ENCODE data around the gene TBC1D5. TPM values are rescaled to one million over a fixed set of nuclear protein-coding genes. Genes with fewer than 3 reads are reported as not detected.

The TBC1D5 gene
- polyA plus RNA-seq, 2 of the 4 experiments (the other 2 are of a cell fraction) = 36.7 to 72.2 TPM

DNA sequence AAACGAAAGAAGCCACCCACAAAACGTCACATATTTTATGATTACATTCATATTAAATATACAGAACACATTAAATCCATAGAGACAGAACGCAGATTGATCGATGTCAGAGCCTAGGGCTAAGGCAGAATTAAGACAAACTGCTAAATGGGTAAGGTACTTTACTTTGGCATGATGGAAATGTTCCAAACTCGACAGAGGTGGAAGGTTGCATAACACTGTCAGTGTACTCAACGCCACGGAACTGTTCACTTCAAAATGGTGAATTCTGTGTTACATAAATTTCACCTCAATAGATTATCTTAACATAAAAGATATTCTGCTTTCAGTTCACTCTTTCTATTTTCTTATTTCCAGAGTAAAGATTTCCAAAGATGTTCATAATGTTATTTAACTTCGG lies 158.4 kb downstream of the TBC1D5 start:
- no peak for FAIRE-seq
- POLR2A ChIA-PET = no interaction called here
- 89% methylated on average over 8 of the region's 8 CpGs for WGBS (ENCODE audit: missing lambda C conversion rate)

DNA sequence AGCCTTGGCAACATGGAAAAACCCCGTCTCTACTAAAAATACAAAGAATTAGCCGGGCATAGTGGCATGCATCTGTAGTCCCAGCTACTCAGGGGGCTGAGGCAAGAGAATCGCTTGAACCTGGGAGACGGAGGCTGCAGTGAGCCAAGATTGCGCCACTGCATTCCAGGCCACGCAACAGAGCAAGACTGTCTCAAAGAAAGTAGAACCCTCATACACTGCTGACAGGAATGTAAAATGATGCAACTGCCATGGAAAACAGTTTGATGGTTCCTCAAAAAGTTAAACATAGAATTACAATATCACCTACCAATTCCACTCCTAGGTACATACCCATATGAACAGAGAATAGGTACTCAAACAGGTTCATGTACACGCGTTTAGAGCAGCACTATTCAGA lies 158.9 kb downstream of the TBC1D5 start:
- CTCF ChIA-PET = no interaction called here
- Histone ChIP-seq H3K9me3 (no peaks in the 10 kb centered on the region), H3K27ac (no peak overlapping the region), H3K4me1 (peaks cover 43% of the 10 kb centered on the region), H3K4me3 (no peak overlapping the region), H3K4me2 (no peak overlapping the region)
- ATAC-seq = no peak
- DNase-seq (ENCODE audit: low read depth in 1 of 2, low spot score in 1 of 2) = no peak
- FAIRE-seq = no peak
- TF ChIP-seq CBX8 (IDR thresholded peaks at IDR 0.05) (no peak), EHF (CRISPR knock-in tag; IDR thresholded peaks at IDR 0.05) (no peak), CHD4 (IDR thresholded peaks at IDR 0.05; ENCODE audit: borderline replicate concordance) (no peak), HEYL (CRISPR knock-in tag; IDR thresholded peaks at IDR 0.05) (no peak)
- POLR2A ChIA-PET = no interaction called here
- 90% methylated on average over 8 of the region's 8 CpGs for WGBS (ENCODE audit: missing lambda C conversion rate)

More for the DNA sequence above, 158.4 kb downstream of the TBC1D5 start:
- Histone ChIP-seq H3K9me3 (peaks cover 3% of the 10 kb centered on the region; the same call in 1 of the 3 replicates), H3K27ac (no peak overlapping the region), H3K4me2 (no peak overlapping the region), H3K4me3 (no peak overlapping the region), H3K4me1 (peaks cover 40% of the 10 kb centered on the region)
- TF ChIP-seq EHMT2 (IDR thresholded peaks at IDR 0.05; ENCODE audit: low read depth) (no peak), HOXA7 (CRISPR knock-in tag; IDR thresholded peaks at IDR 0.05) (no peak), BHLHE40 (IDR thresholded peaks at IDR 0.05; ENCODE audit: low read depth, low read length) (no peak), FOXS1 (CRISPR knock-in tag; IDR thresholded peaks at IDR 0.05) (no peak), TFCP2L1 (CRISPR knock-in tag; IDR thresholded peaks at IDR 0.05) (no peak), RAD21 (conservative IDR thresholded peaks at IDR 0.05 in 1 of 2, IDR thresholded peaks at IDR 0.05 in 1 of 2) (no peak), FOSL2 (IDR thresholded peaks at IDR 0.05) (no peak), FOSL2 (CRISPR knock-in tag; IDR thresholded peaks at IDR 0.05) (no peak), MAFK (IDR thresholded peaks at IDR 0.05; ENCODE audit: partially characterized antibody) (no peak), GATA3 (IDR thresholded peaks at IDR 0.05; ENCODE audit: borderline replicate concordance) (no peak), ZC3H11A (IDR thresholded peaks at IDR 0.05) (no peak), CBX8 (IDR thresholded peaks at IDR 0.05) (no peak)
- ATAC-seq (no peak), DNase-seq (ENCODE audit: low read depth in 1 of 2, low spot score in 1 of 2) (no peak)
- CTCF ChIA-PET = no interaction called here

DNA sequence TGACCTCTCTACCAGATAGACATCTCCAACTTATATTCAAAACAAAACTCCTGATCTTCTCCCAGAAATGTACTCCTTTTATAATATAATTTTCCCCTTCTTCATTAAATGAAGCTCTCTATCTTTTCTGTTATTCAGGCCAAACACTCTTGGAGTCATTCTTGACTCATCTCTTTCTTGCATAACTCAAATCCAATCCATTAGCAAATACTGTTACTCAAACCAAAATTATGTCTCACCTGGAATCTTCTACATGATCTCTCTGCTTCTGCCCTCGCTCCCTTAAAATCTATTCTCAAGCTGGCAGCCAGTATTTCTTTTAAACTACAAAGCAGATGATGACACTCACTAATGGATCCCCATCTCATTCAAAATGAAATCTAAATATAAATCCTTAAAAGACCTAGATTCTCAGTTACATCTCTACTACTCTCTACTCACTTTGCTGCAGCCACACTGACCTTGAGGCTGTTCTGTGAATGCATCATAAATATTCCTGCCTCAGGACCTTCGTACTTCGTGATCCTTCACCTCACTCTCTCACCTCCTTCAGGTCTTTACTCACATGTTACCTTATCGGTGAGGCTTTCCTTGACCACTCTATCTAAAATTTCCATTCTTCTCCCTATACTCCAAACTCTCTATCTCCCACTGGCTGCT lies 160.9 kb downstream of the TBC1D5 start:
- DNase-seq (ENCODE audit: low read depth in 1 of 2, low spot score in 1 of 2) (no peak), FAIRE-seq (no peak), ATAC-seq (no peak; a peak in 1 of 6 replicates)
- no peak for TF ChIP-seq HOXA7 (CRISPR knock-in tag; IDR thresholded peaks at IDR 0.05)
- peak; percentile 38 to 64; a peak in 3 of 4 replicates for TF ChIP-seq CEBPB (IDR thresholded peaks at IDR 0.05)
- no peak for TF ChIP-seq FOSL2 (IDR thresholded peaks at IDR 0.05)
- peak; percentile 29; the same call in 1 of the 2 replicates for TF ChIP-seq FOSL2 (CRISPR knock-in tag; IDR thresholded peaks at IDR 0.05)
- no peak for TF ChIP-seq JUNB (IDR thresholded peaks at IDR 0.05)
- Histone ChIP-seq H3K4me2 (0 out of 3 replicates have a peak overlapping the region, but pooled peaks have one; percentile 0), H3K27ac (no peak overlapping the region), H3K9me3 (no peaks in the 10 kb centered on the region), H3K4me1 (peaks cover 57% of the 10 kb centered on the region), H3K4me3 (no peak overlapping the region)
- POLR2A ChIA-PET = no interaction called here
- 87% methylated on average over 4 of the region's 4 CpGs for WGBS (ENCODE audit: missing lambda C conversion rate)
- CTCF ChIA-PET = interaction anchor here (1.0 to 1.5 kb wide), 2 partner anchors 17 to 64 kb away, joined by 3 to 4 read pairs; no protein-coding TSS in a partner anchor

DNA sequence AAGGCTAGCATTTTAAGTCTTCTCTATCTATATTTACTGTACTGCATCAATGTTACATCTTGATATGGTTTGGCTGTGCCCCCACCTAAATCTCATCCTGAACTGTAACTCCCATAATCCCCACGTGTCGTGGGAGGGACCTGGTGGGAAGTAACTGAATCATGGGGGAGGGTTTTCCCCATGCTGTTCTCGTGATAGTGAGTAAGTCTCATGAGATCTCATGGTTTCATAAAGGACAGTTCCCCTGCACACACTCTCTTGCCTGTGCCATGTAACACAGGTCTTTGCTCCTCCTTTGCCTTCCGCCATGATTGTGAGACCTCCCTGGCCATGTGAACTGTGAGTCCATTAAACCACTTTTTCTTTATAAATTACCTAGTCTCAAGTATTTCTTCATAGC lies 161.5 kb downstream of the TBC1D5 start:
- FAIRE-seq (no peak), ATAC-seq (no peak), DNase-seq (ENCODE audit: low read depth in 1 of 2, low spot score in 1 of 2) (no peak)
- H3K4me2 ChIP-seq = 0 out of 3 replicates have a peak overlapping the region, but pooled peaks have one; percentile 0
- POLR2A ChIA-PET = no interaction called here
- 90% methylated on average over 4 of the region's 4 CpGs for WGBS (ENCODE audit: missing lambda C conversion rate)
- H3K9me3 ChIP-seq = no peaks in the 10 kb centered on the region
- peaks cover 52% of the 10 kb centered on the region for H3K4me1 ChIP-seq
- TF ChIP-seq KDM5A (IDR thresholded peaks at IDR 0.05) = no peak
- TF ChIP-seq HEYL (CRISPR knock-in tag; IDR thresholded peaks at IDR 0.05) = no peak
- TF ChIP-seq, protein P1, sequence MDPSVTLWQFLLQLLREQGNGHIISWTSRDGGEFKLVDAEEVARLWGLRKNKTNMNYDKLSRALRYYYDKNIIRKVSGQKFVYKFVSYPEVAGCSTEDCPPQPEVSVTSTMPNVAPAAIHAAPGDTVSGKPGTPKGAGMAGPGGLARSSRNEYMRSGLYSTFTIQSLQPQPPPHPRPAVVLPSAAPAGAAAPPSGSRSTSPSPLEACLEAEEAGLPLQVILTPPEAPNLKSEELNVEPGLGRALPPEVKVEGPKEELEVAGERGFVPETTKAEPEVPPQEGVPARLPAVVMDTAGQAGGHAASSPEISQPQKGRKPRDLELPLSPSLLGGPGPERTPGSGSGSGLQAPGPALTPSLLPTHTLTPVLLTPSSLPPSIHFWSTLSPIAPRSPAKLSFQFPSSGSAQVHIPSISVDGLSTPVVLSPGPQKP (IDR thresholded peaks at IDR 0.05; ENCODE audit: low read depth, low read length) = no peak
- TF ChIP-seq RNF2 (IDR thresholded peaks at IDR 0.05; ENCODE audit: borderline replicate concordance, low read depth) = no peak
- no peak for TF ChIP-seq EHF (CRISPR knock-in tag; IDR thresholded peaks at IDR 0.05)
- no peak for TF ChIP-seq RARB (CRISPR knock-in tag; IDR thresholded peaks at IDR 0.05)
- no peak for TF ChIP-seq TP53 (CRISPR knock-in tag; IDR thresholded peaks at IDR 0.05)
- TF ChIP-seq RCOR1 (IDR thresholded peaks at IDR 0.05; ENCODE audit: low read depth, low read length) = no peak
- TF ChIP-seq, protein P2, sequence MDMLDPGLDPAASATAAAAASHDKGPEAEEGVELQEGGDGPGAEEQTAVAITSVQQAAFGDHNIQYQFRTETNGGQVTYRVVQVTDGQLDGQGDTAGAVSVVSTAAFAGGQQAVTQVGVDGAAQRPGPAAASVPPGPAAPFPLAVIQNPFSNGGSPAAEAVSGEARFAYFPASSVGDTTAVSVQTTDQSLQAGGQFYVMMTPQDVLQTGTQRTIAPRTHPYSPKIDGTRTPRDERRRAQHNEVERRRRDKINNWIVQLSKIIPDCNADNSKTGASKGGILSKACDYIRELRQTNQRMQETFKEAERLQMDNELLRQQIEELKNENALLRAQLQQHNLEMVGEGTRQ (IDR thresholded peaks at IDR 0.05) = no peak
- CTCF ChIA-PET = interaction anchor here (1.5 kb wide), 1 partner anchor 65 kb away, joined by 4 read pairs; no protein-coding TSS in a partner anchor
- H3K4me3 ChIP-seq = no peak overlapping the region
- peak overlapping the region in 1 of 2 experiments; percentile 17; a peak in 1 of 6 replicates for H3K27ac ChIP-seq

All from A549 (cell line).